ENCODE results near the gene RAP1GAP2.

The RAP1GAP2 gene

DNA sequence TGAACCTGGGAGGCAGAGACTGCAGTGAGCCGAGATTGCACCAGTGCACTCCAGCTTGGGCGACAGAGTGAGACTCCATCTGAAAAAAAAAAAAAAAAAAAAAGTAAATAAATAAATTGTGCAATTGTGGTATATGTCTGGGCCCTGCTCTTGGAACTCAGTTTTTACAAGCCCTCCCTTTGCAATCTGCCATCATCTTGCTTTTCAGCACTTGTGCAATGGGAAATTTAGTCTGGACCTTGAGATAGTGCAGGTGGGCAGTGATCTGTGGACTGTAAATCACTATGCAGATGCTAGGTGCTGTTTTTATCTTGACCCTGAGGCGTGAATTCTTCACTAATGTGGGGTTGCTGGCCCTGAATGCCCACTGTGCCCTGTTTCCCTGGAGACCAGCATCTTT is 6.5 kb upstream of the RAP1GAP2 start:
- TF ChIP-seq CTCF (conservative IDR thresholded peaks at IDR 0.05; ENCODE audit: low read length) = no peak
- no peak overlapping the region for H3K4me3 ChIP-seq (ENCODE audit: low read length)
- DNase-seq (ENCODE audit: low read depth) = no peak

- TF ChIP-seq CTCF (conservative IDR thresholded peaks at IDR 0.05; ENCODE audit: low read length) = no peak
- no peak for DNase-seq (ENCODE audit: low read depth)
- H3K4me3 ChIP-seq (ENCODE audit: low read length) = no peak overlapping the region
Observed at GRCh38 chr17:2792366-2793169, 3.7 kb upstream of the RAP1GAP2 start.

DNA sequence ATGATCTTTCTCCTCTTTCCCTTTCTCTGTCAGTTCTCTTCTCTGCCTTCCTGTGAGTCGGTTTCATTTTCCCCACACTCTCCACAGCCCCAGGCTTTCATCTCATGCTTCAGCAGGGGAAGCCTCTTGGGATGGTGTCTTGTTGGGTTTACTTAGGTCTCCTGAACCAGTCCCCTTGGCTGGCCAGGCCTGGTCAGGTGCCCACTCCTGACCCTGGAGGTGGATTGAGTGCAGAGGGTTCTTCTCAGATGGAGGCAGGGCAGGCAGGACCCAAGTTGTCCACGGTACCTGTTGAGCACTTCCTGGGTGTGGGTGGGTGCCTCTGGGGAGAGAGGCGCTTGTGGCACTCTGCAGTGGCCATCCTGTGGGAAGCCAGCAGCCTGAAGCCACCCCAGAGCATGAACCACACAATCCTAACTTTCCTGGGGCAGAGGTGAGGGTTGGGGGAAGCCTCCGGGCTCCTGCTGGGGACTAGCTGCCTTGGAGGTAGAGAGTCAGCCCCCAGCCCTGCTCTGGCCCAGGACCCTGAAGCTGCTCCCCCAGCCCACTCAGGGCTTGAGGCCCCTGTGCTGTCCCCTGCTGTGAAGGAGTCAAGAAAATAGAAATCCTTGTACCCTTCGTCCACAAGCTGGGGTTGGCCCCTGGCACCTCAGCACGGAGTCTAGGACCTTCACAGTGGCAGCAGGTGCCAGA is 2.0 kb upstream of the RAP1GAP2 start:
- H3K4me3 ChIP-seq (ENCODE audit: low read length) = no peak overlapping the region
- no peak for DNase-seq (ENCODE audit: low read depth)
- no peak for TF ChIP-seq CTCF (conservative IDR thresholded peaks at IDR 0.05; ENCODE audit: low read length)

GRCh38 chr17:2795441-2796163 is 636 bp upstream of the RAP1GAP2 start:
- no peak for DNase-seq (ENCODE audit: low read depth)
- H3K4me3 ChIP-seq (ENCODE audit: low read length) = no peak overlapping the region
- TF ChIP-seq CTCF (conservative IDR thresholded peaks at IDR 0.05; ENCODE audit: low read length) = no peak

DNA sequence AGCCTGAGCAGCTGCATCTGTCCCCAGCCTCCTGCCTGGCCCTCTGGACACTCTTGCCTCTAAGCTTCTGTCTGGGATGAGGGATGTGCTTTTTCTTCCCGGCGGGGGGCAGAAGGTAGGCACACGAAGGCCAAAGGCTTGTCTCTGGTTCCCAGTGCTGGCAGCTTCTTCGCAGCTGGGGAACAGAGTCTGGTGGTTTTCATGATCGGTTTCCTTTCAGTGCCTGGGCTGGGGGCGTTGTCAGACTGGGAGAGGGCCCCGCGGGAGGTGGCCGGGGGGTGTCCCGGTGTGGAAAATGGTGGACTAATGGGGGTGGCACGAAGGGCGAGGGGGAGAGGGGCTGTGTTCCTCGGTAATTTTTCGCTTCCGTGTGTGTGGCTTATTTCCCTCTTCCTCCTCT is 988 bp downstream of the RAP1GAP2 start:
- no peak for TF ChIP-seq CTCF (conservative IDR thresholded peaks at IDR 0.05; ENCODE audit: low read length)
- DNase-seq (ENCODE audit: low read depth) = no peak

GRCh38 chr17:2797637-2798036 is 1.4 kb downstream of the RAP1GAP2 start:
- no peak overlapping the region for H3K4me3 ChIP-seq (ENCODE audit: low read length)
- DNase-seq (ENCODE audit: low read depth) = no peak
- TF ChIP-seq CTCF (conservative IDR thresholded peaks at IDR 0.05; ENCODE audit: low read length) = no peak

More for the DNA sequence above, 988 bp downstream of the RAP1GAP2 start:
- no peak overlapping the region for H3K4me3 ChIP-seq (ENCODE audit: low read length)

All from AG10803 (cell line).